Neural cell (in vitro differentiated cells): ENCODE measurements around the gene SKIL.

ENCODE experiments used
- EZH2 ChIP-seq: fragments of 200-600, 300-800 bp; shearing (Covaris generic), sonication (generic); IDR thresholded peaks from 2 replicates; pipeline ENCODE4 v1.6.1; 2014; ENCODE audit warnings: antibody characterized with exemption, low read length, borderline replicate concordance, mild to moderate bottlenecking; ENCODE audit not compliant: insufficient read depth, poor library complexity, severe bottlenecking
- MXI1 ChIP-seq: fragments of 450-650 bp; conservative IDR thresholded peaks from 2 replicates; pipeline ENCODE4 v1.6.1; 2014; ENCODE audit warnings: antibody characterized with exemption, mild to moderate bottlenecking; ENCODE audit not compliant: poor library complexity, severe bottlenecking
- POLR2AphosphoS5 ChIP-seq: IDR thresholded peaks from 2 replicates; pipeline ENCODE4 v1.6.1; 2012
- RAD21 ChIP-seq: fragments of 450-650 bp; conservative IDR thresholded peaks from 2 replicates; pipeline ENCODE4 v1.6.1; 2014; ENCODE audit warnings: antibody characterized with exemption, mild to moderate bottlenecking, moderate library complexity
- TAF1 ChIP-seq: IDR thresholded peaks from 2 replicates; pipeline ENCODE4 v1.6.1; 2012; ENCODE audit warnings: low read depth
- TF ChIP-seq, protein P1 (sequence below): fragments of 450-650 bp; IDR thresholded peaks from 2 replicates; pipeline ENCODE4 v1.5.1; 2014; ENCODE audit warnings: antibody characterized with exemption, mild to moderate bottlenecking, moderate library complexity; ENCODE audit not compliant: poor library complexity, severe bottlenecking
- TF ChIP-seq, protein P2 (sequence below): IDR thresholded peaks from 2 replicates; pipeline ENCODE4 v1.6.1; 2012; ENCODE audit warnings: borderline replicate concordance

DNA sequence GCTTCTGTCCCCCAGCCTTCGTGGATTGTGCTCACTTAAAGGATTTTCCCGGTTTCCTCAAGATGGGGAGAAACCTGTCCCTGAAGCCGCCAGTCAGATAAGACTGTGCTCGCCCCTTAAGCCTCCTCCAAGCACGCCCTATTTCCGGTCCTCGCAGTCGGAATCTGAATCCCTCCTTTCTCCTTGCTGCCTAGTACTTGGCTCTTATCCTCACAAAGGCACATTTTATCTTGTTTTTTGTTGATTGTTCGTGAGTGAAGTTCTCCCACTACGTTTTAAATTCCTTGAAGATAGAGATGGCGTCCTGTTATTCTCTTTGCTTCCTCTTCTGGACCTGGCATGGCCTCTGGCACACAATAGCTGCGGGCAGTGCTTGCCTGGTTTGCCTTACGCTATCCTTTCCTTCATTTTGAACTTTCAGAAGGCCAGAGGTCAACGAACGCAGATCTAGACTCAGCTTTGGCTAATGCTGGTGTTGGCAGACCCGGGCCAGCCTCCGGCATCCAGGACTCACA is 62.8 kb downstream of the SKIL start:
- no peak for TF ChIP-seq POLR2AphosphoS5
- TF ChIP-seq, protein P1, sequence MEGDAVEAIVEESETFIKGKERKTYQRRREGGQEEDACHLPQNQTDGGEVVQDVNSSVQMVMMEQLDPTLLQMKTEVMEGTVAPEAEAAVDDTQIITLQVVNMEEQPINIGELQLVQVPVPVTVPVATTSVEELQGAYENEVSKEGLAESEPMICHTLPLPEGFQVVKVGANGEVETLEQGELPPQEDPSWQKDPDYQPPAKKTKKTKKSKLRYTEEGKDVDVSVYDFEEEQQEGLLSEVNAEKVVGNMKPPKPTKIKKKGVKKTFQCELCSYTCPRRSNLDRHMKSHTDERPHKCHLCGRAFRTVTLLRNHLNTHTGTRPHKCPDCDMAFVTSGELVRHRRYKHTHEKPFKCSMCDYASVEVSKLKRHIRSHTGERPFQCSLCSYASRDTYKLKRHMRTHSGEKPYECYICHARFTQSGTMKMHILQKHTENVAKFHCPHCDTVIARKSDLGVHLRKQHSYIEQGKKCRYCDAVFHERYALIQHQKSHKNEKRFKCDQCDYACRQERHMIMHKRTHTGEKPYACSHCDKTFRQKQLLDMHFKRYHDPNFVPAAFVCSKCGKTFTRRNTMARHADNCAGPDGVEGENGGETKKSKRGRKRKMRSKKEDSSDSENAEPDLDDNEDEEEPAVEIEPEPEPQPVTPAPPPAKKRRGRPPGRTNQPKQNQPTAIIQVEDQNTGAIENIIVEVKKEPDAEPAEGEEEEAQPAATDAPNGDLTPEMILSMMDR = no peak
- no peak for TF ChIP-seq EZH2
- TF ChIP-seq RAD21 = no peak
- no peak for TF ChIP-seq MXI1
- TF ChIP-seq, protein P2, sequence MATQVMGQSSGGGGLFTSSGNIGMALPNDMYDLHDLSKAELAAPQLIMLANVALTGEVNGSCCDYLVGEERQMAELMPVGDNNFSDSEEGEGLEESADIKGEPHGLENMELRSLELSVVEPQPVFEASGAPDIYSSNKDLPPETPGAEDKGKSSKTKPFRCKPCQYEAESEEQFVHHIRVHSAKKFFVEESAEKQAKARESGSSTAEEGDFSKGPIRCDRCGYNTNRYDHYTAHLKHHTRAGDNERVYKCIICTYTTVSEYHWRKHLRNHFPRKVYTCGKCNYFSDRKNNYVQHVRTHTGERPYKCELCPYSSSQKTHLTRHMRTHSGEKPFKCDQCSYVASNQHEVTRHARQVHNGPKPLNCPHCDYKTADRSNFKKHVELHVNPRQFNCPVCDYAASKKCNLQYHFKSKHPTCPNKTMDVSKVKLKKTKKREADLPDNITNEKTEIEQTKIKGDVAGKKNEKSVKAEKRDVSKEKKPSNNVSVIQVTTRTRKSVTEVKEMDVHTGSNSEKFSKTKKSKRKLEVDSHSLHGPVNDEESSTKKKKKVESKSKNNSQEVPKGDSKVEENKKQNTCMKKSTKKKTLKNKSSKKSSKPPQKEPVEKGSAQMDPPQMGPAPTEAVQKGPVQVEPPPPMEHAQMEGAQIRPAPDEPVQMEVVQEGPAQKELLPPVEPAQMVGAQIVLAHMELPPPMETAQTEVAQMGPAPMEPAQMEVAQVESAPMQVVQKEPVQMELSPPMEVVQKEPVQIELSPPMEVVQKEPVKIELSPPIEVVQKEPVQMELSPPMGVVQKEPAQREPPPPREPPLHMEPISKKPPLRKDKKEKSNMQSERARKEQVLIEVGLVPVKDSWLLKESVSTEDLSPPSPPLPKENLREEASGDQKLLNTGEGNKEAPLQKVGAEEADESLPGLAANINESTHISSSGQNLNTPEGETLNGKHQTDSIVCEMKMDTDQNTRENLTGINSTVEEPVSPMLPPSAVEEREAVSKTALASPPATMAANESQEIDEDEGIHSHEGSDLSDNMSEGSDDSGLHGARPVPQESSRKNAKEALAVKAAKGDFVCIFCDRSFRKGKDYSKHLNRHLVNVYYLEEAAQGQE = no peak
- TF ChIP-seq TAF1 = no peak
